Stimulated activated naive CD4-positive, alpha-beta T cell (primary cell): ENCODE data around the gene CACNA1B.
"Not testable (repeated sequence)": the region's sequence is repeated elsewhere in the genome, so short reads cannot be mapped to it uniquely, and the experiment has no call there.

ENCODE experiments used
- DNase-seq, 6 experiments: peaks; one replicate each; lab custom pipeline; 2025; lab: John Stamatoyannopoulos, UW

CACNA1B gene

DNA sequence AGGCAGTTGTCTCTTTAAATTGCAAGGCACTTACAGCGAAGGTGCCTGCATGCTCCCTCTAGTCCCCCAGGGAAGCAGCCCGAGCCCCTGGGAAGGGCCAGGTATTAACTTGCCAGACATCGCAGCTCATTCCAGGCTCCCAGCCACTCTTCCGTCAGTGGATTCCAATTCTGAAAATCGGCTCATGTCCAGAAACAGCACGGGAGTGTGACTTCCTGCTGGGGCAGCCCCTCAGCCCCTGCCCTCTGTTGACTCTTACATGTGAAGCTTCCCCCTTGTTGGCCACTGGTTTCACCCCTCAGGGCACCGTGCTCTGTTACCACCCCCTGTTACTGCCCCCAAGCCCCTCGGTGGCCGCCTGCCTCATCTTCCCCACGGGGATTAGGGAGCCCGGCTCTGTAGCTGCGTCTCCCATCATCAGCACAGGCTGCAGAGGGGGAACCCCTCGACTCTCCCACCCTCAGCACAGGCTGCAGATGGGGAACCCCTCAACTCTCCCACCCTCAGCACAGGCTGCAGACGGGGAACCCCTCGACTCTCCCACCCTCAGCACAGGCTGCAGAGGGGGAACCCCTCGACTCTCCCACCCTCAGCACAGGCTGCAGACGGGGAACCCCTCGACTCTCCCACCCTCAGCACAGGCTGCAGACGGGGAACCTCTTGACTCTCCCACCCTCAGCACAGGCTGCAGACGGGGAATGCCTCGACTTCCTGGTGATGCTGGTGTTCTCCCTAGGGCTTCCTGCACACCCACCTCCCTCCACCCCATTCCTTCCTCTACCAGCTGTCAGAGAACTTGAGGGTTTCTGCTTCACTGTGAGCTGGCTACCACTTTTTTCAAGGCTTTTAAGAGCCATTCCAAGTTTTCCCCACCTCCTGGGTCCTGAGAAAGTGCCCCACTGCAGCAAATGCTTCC lies 11.1 kb upstream of the CACNA1B start:
- DNase-seq = no peak

DNA sequence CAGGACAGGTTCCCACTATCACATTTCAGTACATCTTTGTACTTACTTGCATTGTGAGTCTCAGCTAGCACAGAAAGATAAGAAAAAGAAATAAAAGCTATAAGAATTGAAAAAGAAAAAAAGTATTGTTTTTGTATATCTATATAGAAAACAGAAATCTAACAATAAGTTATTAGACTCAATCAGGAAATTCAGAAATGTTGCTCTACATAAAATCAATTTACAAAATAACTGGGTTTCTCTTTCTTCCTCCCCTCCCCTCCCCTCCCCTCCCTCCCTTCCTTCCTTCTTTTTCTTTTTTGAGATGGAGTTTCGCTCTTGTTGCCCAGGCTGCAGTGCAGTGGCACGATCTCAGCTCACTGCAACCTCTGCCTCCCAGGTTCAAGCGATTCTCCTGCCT lies 7.2 kb upstream of the CACNA1B start:
- no peak for DNase-seq

DNA sequence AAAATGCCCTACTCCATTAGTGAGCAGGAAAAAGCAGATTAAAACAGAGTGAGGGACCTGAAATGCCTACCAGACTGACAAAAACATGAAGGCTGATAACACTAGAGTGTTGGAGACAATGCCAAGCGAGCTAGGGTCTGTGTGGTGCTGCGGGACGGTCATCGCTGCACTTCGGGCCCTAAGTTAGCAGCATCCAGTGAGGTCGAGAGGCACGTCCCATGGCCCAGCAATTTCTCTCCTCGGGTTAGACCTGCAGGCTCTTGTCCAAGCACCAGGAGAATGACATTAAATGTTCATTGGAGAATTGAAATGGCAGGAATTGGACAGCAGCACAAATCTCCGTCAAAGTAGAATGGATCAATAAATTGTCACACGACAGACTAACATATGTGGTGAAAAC lies 5.3 kb upstream of the CACNA1B start:
- no peak for DNase-seq

DNA sequence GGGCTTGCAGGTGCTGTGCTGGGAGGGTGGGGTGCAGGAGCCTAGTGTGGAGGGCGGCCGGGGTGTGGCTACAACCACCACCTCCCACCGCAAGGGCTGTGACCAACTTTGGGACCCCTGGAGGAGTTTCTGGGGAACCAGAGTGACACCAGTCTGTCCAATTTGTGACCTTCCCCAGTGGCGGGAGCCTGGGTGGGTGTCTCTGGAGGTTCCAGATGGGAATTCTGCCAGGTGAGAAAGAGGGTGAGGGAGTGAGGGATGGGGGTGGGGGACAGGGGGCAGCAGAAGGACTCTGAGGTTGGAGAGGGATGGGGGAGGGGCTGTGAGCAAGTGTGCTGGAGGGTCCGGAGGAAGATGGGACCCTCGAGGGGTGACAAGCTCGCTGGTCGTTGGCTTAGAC lies 4.2 kb upstream of the CACNA1B start:
- no peak for DNase-seq

DNA sequence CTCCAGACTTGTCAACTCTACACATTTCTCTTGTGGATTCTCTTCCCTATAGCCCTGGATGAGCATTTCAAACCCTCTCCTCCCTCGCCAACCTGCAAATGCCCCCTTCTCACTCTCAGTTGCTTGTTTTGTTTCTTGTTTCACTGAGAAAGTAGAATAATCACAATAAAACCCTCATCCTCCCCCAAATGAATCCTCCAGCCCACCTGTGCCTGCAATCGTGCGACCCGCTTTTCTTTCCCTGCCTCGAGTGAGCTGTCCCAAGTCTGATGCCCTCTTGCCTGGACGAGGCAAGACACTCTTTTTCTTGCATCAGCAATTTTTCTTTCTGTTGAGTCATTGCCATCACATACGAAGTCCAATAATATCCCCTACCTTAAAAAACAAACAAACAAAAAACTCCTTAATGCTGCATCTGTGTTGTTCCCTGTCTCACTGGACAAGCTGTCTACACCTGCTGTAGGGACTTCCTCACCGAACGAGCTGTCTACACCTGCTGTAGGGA lies 3.7 kb upstream of the CACNA1B start:
- DNase-seq = no peak

DNA sequence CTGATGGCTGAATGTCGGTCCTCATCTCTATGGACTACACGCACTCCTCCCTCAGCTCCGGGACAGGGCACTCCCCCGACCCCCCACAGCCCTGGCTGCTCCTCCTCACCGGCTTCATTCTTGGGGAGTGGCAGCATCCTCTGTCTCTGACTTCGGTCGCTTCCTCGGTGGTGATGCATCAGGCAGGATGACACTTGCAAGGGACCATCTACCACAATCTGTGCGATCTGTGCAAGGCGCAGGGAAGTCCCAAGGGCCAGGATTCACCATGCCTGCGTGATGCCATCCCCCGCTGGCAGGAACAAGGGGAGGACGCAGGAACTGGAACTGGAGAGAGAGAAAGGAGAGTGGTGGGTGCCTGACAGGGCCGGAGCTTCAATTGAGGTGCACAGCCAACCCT lies 2.2 kb upstream of the CACNA1B start:
- no peak for DNase-seq

DNA sequence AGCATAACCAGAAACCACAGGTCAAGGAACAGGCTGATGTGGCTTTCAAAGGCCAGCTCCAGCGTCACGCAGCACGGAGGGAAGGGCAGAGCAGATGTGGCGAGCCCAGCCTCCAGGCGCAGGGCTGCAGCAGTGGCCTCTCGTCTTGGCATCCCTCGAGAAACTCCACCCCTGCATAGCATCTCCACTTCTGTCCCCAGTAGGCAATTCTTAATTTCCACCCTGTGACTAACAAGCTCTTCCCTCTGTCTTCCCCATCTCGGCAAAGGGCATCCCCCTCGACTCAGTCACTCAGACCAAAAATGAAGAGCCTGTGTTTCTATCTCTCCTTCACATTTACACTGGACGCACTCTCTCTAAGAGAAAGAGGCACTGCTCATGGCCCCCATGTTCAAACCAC lies 1.7 kb upstream of the CACNA1B start:
- no peak for DNase-seq

DNA sequence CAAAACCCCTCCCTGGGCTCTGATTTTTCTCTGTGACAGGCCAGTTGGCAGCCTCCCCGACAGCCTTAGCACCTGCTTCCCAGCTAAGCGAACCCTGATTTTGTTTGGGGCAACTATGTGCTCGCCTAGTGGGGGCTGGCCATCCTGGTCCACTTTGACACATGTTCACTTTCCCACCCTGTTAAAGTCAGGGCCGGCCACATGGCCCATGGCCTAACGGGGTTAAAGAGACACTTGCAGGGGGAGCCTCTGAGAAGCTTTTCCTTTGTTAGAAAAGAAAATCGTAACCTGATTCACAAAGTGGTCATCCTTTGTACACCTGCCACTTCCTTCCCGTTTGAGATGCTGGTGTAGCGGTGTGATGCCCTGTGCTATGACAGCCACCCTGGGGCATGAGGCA lies 1.3 kb upstream of the CACNA1B start:
- DNase-seq = no peak

DNA sequence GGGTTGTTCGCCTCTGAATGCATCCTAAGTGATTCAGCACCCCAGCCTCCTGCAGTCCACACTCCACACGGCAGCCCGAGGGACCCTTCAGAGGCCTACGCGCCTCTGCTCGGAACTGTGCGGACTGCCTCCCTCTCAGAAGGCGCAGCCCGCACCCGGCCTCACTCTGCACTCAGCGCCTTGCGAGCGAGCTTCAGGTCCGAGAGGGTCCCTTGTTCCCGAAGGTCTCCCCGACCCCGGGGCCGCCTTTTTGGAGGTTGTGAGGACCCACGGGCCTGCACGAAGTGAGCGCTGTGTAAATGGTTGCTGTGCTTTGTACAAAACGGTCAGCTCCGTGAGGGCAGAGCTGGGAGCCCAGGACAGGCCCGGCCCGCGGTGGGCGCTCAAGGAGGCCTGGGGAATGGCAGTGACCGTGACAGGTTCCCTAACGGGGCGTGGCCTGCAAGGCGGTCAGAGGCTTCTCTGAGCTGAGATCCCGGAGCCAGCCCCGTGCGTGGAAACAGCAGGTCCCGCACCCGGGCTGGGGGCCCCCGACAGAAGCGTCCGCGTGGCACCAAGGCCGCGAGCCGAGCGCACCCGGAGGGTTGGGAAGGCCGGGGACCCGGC lies 698 bp upstream of the CACNA1B start:
- DNase-seq = no peak

DNA sequence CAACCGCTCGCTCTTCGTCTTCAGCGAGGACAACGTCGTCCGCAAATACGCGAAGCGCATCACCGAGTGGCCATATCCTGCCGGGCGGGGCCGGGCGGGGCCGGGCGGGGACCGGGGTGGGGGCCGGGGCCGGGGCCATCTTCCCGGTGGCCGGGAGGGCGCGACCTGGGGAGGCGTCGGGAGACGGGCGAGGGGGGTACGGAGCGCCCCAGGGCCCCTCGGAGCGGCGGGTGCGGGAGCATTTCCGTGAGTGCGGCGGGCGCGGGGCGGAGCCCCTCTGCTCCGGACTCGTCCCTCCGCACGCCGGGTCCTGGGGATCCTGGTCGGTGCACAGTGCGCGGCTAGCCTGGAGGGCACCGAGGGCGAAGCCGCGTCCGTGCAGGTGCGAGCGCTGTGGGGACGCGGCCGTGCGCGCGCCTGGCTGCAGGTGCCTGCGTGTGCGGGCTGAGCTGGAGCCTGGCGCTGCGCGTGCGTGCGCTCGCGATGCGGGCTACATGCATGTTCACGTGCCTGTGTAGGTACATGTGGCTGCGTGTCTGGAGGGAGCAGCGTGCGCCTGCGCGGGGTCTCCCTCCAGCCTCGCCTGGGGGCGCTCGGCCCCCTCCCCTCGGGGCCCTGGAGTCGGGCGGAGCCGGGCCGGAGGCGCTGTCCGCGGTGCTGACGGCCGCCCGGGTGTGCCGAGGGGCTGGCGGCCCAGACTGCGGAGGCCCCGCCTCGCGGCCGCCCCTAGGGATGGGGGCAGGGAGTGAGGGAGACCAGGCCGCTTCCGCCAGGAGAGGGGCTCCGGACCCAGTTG lies 762 bp downstream of the CACNA1B start:
- DNase-seq = peak in 2 of 6 experiments; percentile 5 to 30

DNA sequence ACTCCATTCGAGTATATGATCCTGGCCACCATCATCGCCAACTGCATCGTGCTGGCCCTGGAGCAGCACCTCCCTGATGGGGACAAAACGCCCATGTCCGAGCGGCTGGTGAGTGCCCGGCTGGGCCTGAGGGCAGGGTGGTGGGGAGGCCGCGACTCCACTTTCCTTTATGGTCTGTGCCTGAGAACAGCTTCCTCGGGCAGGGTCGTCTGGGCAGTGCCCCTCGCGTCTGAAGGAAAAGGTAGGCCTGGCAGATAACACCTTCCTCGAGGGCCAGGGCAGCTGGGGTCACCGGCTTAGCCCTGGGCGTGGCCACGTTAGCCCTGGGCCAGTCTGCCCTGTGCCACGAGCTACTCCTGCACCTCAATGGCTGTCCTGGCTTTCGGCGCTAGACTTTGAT lies 1.5 kb downstream of the CACNA1B start:
- no peak for DNase-seq

DNA sequence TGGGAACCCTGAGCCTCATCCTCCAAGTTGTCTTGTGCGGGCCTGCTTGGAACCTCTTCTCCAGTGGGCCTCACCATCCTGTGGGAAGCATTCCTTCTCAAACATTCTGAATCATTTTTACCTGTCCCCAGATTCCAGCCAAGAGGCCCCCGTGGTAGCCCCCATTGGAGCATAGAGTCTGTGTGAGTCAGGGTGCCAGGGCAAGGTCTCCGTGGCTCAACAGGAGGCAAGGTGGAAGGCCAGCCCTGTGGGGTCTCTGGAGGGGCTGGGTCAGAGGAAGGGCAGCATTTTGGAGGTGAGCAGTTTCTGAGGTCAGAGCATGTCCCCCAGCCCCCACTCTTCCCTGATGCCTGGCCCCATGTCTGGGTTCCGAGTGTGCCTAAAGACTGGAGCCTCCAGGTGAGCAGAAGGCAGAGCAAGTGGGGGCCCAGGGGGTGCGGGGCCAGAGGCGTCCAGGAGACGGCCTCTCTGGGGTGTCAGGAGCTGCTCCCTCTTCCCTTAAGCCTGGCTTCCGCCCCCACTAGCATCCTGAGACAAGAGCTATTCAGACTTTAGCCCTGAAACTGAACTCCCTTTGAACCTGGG lies 2.1 kb downstream of the CACNA1B start:
- no peak for DNase-seq

DNA sequence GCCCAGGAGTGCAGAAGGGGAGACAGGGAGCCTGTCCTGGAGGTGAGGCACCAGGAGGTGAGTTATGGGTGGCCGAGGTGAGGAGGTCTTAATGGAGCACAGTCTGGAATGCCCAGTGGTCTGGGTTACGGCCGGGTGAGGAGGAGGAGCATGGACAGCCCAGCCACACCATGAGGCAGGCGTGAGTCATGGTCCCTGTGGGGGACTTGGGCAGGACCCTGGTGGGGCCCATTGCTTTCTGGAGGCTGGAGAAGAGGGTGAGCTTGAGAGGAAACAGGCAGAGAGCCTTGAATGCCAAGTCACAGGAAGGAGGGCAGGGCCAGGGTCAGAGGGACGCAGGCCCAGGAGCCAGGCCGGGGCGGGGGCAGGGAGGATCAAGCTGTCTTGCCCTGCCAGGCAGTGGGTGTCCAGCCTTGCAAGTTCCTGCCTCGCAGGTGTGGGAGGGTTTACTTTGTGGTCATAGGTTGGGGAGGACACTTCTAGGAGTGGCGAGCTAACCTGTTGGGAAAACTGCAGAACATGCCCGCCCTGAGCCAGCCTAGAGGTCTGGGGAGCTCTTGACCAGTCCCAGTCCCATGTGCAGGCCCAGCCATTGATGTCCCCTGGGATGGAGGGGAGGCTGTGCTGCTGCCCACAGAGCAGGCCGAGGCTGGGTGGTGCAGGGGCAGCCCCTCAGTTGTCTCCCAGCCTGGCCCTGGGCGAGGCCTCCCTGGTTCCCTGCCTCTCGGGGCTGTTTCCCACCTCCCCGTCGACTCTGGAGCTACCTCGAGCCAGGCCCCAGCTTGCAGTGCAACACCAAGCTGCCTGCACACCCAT lies 2.8 kb downstream of the CACNA1B start:
- DNase-seq = no peak

DNA sequence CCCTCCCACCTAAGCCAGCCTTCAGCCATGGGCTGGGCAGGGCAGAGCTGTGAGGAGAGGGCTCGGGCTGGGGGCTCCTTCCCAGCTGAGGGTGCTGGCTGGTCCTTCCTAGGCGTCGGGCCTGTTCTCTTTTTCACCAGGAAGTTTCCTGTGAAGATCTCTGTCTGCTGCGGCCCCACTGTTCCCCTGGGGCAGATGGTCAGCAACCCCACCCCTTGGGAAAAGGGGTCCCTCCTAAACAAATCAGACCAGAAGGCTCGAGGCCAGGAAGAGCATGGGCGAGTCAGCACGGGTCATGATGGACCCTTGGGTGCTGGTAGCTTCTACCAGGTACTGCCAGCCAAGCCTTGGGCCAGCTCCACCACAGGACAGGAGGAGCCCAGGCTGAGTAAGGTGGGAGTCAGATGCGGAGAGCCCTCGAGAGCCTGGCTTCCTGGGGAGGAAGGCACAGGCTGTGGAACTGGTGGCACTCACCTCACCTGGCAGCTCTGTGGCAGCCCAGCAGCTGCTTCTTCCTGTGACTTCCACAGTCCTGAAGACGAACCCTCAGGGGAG lies 3.5 kb downstream of the CACNA1B start:
- DNase-seq = no peak

DNA sequence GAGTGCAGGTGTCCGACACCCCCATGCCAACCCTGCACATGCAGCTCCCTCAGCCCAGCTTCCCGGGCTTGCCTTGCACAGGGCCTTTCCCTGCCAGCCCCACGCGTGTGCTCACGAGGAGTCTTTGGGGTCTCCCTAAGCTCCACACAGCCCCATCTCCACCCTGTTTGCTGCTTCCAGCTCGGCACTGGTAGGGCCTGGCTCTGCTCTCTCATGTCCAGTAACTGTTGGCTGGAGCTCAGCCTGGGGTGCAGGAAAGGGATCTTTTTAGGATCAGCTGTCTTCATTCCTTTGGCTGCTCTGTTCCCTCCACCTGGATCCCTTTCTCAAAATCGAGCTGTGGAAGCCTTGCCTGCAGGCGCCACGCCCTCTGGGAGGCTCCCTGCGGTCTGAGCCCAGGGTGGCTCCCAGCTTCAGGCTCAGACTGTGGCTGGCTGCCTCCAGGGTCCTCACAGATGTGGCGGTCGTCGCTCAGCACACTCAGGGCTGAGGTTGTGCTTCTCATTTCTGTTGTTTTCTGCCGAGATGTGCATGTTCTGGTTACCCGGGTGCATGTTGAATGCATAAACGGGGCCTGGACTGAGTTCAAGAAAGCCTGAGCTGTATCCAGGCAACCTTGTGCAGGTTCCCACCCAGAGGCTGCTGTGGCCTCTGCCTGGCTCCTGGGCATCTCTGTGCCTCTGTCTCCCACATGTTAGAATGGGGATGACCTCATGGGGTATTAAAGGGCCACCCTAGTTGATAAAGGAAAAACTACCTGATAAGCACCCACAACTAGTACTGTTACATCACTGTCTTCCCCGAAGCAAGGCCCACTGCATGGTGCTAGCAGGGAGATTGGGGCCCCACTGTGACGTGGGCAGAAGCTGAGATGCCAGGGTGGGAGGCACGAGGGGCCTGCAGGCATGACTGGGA lies 4.3 kb downstream of the CACNA1B start:
- DNase-seq = no peak

DNA sequence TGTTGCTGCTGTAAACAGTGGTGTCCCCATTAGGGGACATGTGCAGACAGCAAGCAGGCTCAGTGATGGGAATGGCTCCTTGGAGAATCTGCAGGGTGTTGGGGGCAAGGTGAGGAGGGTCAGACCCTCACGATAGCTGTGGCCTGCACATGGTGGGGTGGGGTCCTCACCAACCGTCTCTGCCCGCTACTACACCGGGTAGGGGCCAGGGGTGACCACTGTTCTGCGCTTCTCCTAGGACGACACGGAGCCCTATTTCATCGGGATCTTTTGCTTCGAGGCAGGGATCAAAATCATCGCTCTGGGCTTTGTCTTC lies 4.9 kb downstream of the CACNA1B start:
- DNase-seq = no peak

DNA sequence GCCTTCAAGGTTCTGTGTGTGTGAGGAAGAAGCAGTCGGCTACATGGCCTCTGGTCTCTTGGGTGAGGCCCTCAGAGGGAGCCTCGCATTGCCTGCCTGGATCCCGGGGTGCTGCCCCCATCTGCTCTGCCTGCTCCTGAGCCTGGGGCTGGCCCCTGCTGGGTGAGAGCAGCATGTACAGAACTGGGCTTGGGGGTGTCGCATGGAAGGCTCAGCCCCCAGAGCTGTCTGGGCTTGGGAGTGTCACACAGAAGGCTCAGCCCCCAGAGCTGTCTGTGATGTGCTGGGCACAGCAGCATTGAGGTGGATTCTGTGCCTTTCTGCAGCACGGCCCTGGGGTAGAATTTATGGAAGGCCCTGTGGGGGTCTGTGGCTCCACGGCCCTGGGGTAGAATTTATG lies 6.4 kb downstream of the CACNA1B start:
- not testable (repeated sequence) for DNase-seq

DNA sequence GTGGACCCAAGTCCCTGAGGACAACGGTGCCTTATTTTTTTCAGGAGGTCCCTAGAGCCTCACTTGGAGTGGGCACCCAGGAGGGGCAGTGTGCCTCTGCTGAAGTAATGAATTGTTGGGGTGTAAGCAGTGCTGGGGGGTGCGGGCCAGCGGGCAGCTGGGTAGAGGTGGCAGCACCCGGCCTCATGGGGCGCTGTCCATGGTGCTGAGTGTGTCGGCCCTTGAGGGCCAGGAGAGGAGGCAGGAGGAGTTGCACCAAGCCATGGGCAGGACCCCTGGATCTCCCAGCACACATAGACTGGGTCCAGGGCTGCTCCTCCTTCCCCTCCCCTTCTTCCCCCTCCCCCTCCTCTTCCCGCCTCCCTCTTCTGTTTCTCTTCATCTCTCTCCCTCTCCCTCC lies 7.0 kb downstream of the CACNA1B start:
- peak in 2 of 6 experiments; percentile 7 to 10 for DNase-seq

DNA sequence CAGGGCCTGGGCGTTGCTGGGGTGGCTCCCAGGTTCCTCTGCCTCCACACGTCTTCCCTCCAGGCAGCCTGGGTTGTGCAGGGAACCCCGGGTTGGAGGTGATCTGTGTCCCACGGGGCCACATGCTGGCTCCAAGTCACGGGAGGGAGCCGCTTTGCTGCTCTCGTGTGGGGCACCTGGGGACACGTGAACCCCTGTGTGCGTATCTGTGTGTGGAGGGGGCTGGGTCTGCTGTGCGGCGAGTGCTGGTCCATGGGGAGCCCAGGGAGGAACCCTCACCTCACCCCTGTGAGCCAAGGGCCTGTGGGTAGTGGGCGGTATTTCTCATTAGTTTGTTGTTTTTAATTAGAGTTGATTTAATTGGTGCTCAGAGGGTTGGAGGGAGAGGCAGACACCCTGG lies 7.5 kb downstream of the CACNA1B start:
- not testable (repeated sequence) for DNase-seq

DNA sequence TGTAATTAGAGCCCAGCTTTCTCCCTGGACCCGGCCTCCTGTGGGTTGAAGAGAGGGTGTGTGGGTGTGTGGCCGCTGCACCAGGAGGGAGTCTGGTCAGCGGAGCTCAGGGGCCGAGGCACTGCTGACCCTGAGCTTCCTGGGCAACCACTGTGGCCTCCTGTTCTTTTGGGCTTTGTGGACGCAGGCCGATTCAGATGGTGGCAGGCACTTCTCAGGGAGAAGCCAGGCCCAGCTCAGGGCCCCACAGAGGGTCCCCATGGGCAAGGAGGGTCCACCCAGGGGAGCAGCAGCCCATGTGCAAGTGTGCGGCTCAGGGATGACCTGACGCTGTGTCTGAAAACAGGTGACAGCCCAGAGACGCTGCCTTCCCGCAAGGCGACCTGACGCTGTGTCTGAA lies 11.0 kb downstream of the CACNA1B start:
- DNase-seq = not testable (repeated sequence)
